ENCODE measurements around the gene BLZF1. TPM values are rescaled to one million over a fixed set of nuclear protein-coding genes. Genes with fewer than 3 reads are reported as not detected.

The BLZF1 gene
- total RNA-seq, 1 experiment from 2014 or later: 14.3 TPM

- Histone ChIP-seq H4K20me1 (ENCODE audit: control insufficient read depth, insufficient read depth, insufficient read length) (no peaks in the 10 kb centered on the region), H3K23me2 (ENCODE audit: insufficient read length, low read depth, low read length, poor library complexity, severe bottlenecking) (no peaks in the 10 kb centered on the region), H2BK120ac (ENCODE audit: low read depth, low read length, poor library complexity, severe bottlenecking) (no peak overlapping the region), H3K56ac (ENCODE audit: insufficient read length, low read depth, low read length) (no peak overlapping the region), H3K9ac (ENCODE audit: extremely low read depth, insufficient read length, low read length) (no peak overlapping the region), H3K4me2 (ENCODE audit: insufficient read depth, insufficient read length, low read length) (no peak overlapping the region), H2BK15ac (ENCODE audit: low read depth, low read length) (no peak overlapping the region), H3K14ac (ENCODE audit: insufficient read depth, low read length) (no peak overlapping the region), H3K9me3 (ENCODE audit: control insufficient read depth, low read depth, low read length) (no peaks in the 10 kb centered on the region), H3K27me3 (ENCODE audit: insufficient read depth, low read length) (no peaks in the 10 kb centered on the region), H3K27ac (ENCODE audit: insufficient read length, low read depth, low read length) (no peak overlapping the region), H2BK5ac (ENCODE audit: insufficient read length, low read length) (no peak overlapping the region), H3K79me2 (ENCODE audit: insufficient read depth, low read length) (peaks cover 2% of the 10 kb centered on the region; the same call in 1 of the 2 replicates), H3K18ac (ENCODE audit: insufficient read length, low read depth, low read length) (no peak overlapping the region), H4K5ac (ENCODE audit: insufficient read length, low read depth, low read length) (no peak overlapping the region), H4K8ac (replicated peaks; ENCODE audit: insufficient read length, low read depth, low read length) (no peak overlapping the region), H3K4ac (ENCODE audit: low read depth, low read length) (no peak overlapping the region), H2BK20ac (ENCODE audit: low read depth, low read length, poor library complexity, severe bottlenecking) (no peak overlapping the region), H2AFZ (ENCODE audit: low read length) (no peak overlapping the region), H2BK12ac (ENCODE audit: insufficient read length, low read depth, low read length) (no peak overlapping the region), H2AK5ac (ENCODE audit: insufficient read length, low read length) (no peak overlapping the region), H3K23ac (ENCODE audit: insufficient read length, low read depth, low read length) (no peak overlapping the region), H3K4me1 (ENCODE audit: insufficient read depth, low read length) (no peaks in the 10 kb centered on the region), H4K91ac (ENCODE audit: insufficient read length, low read depth, low read length) (no peak overlapping the region), H3T11ph (ENCODE audit: low read length) (no peak overlapping the region), H3K79me1 (ENCODE audit: insufficient read depth, low read depth, low read length, poor library complexity, severe bottlenecking) (no peaks in the 10 kb centered on the region)
- no CpG with 5 or more reads among the region's 5 CpGs for WGBS (ENCODE audit: extremely low coverage, insufficient read length, low lambda C conversion rate)
- no peak for DNase-seq
- H3K36me3 Mint-ChIP-seq (ENCODE audit: insufficient read depth in 1 of 3, low read depth in 3 of 3): peaks cover 0 to 3% (median 0%) of the 10 kb centered on the region in 3 experiments; a peak in 3 of 7 replicates
- no peaks in the 10 kb centered on the region for H3K4me1 Mint-ChIP-seq
- H3K4me3 Mint-ChIP-seq: no peak overlapping the region
- H3K27ac Mint-ChIP-seq: no peak overlapping the region
- H3K9me3 Mint-ChIP-seq: peaks cover 0 to 4% of the 10 kb centered on the region in 2 experiments; a peak in 2 of 5 replicates
- no peak for TF ChIP-seq CTCF (conservative IDR thresholded peaks at IDR 0.05)
- no peaks in the 10 kb centered on the region for H3K27me3 Mint-ChIP-seq (ENCODE audit: low read depth)
These were observed 4.8 kb upstream of the BLZF1 start for GRCh38 chr1:169363046-169363730.
